Measurements from ENCODE around the gene SLC46A2. TPM values are rescaled to one million over a fixed set of nuclear protein-coding genes. Genes with fewer than 3 reads are reported as not detected.

SLC46A2 gene
- total RNA-seq, 5 donors from 2014 or later (not counting 1 experiment from before 2014, with no cell fraction given): not detected

- no peak overlapping the region for H3K27ac ChIP-seq (ENCODE audit: low read length)
- no peak overlapping the region for H3K27ac Mint-ChIP-seq
- H3K4me3 Mint-ChIP-seq: no peak overlapping the region
- no peaks in the 10 kb centered on the region for H3K4me1 ChIP-seq (ENCODE audit: control insufficient read depth in 1 of 2, extremely low read depth in 1 of 2, insufficient read depth in 2 of 2, low read length in 2 of 2)
- no peaks in the 10 kb centered on the region for H3K36me3 Mint-ChIP-seq
- H3K4me3 ChIP-seq (ENCODE audit: control insufficient read depth in 1 of 2, extremely low read depth in 1 of 2, low read length in 1 of 2): no peak overlapping the region
- CTCF ChIA-PET: no interaction called here
- no peaks in the 10 kb centered on the region for H3K9me3 ChIP-seq
- no peaks in the 10 kb centered on the region for H3K36me3 ChIP-seq (ENCODE audit: control insufficient read depth in 2 of 2, extremely low read depth in 1 of 2, insufficient read depth in 1 of 2, low read length in 1 of 2)
- H3K4me1 Mint-ChIP-seq: no peaks in the 10 kb centered on the region
- H3K27me3 ChIP-seq (replicated peaks in 1 of 2; ENCODE audit: control insufficient read depth in 2 of 2, extremely low read depth in 1 of 2, insufficient read depth in 2 of 2, low read length in 1 of 2): peaks cover 0 to 34% of the 10 kb centered on the region in 2 experiments
- no peaks in the 10 kb centered on the region for H3K9me3 Mint-ChIP-seq
- peaks cover 38 to 57% of the 10 kb centered on the region in 2 donors for H3K27me3 Mint-ChIP-seq
- DNase-seq: no peak
- ATAC-seq (replicated peaks in 1 of 4): no peak
- POLR2A ChIA-PET: no interaction called here
- 100% methylated on average over 1 of the region's 3 CpGs for WGBS (ENCODE audit: insufficient coverage)
Observed at GRCh38 chr9:112891521-112891920, 845 bp upstream of the SLC46A2 start.

DNA sequence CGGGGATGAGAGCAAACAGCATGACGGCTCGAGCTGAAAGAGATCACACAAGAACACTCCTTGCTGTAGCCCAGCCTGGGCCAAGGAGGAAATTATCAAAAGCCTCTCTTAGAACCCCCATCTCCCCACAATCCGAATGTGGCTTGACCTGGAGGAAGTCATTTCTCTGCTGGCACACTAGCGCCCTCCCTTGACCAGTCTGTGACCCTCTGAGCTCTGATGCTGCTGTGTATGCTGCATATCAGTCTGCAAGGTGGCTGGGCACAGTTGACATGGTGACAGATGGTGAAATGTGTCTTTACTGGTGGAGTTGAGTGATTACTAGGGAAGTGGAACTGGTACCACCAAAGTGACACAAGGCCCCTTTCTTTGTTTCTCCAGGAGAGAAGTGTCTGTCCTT is 3.3 kb downstream of the SLC46A2 start:
- CTCF ChIA-PET: interaction anchor here in 1 of 2 donors (0.8 kb wide), 1 partner anchor 1261 kb away, joined by 3 read pairs; no protein-coding TSS in a partner anchor
- Histone ChIP-seq H3K4me3 (ENCODE audit: control insufficient read depth in 1 of 2, extremely low read depth in 1 of 2, low read length in 1 of 2) (no peak overlapping the region), H3K27ac (ENCODE audit: low read length) (no peak overlapping the region), H3K36me3 (ENCODE audit: control insufficient read depth in 2 of 2, extremely low read depth in 1 of 2, insufficient read depth in 1 of 2, low read length in 1 of 2) (no peaks in the 10 kb centered on the region), H3K27me3 (replicated peaks in 1 of 2; ENCODE audit: control insufficient read depth in 2 of 2, extremely low read depth in 1 of 2, insufficient read depth in 2 of 2, low read length in 1 of 2) (peaks cover 0 to 34% of the 10 kb centered on the region in 2 experiments), H3K9me3 (no peaks in the 10 kb centered on the region), H3K4me1 (ENCODE audit: control insufficient read depth in 1 of 2, extremely low read depth in 1 of 2, insufficient read depth in 2 of 2, low read length in 2 of 2) (no peaks in the 10 kb centered on the region)
- DNase-seq (peak in 1 of 35 experiments; percentile 11), ATAC-seq (replicated peaks in 1 of 4) (no peak)
- POLR2A ChIA-PET: no interaction called here
- no peak overlapping the region for H3K4me3 Mint-ChIP-seq
- no peaks in the 10 kb centered on the region for H3K4me1 Mint-ChIP-seq
- WGBS (ENCODE audit: insufficient coverage): 0% methylated on average over 2 of the region's 5 CpGs
- no peaks in the 10 kb centered on the region for H3K36me3 Mint-ChIP-seq
- no peak overlapping the region for H3K27ac Mint-ChIP-seq
- H3K9me3 Mint-ChIP-seq: no peaks in the 10 kb centered on the region
- H3K27me3 Mint-ChIP-seq: peaks cover 19 to 29% of the 10 kb centered on the region in 2 donors

- no peak overlapping the region for H3K27ac ChIP-seq (ENCODE audit: low read length)
- ChIA-PET CTCF (no interaction called here), POLR2A (no interaction called here)
- H3K4me3 ChIP-seq (ENCODE audit: control insufficient read depth in 1 of 2, extremely low read depth in 1 of 2, low read length in 1 of 2): no peak overlapping the region
- Mint-ChIP-seq H3K9me3 (no peaks in the 10 kb centered on the region), H3K27ac (no peak overlapping the region), H3K4me3 (no peak overlapping the region), H3K27me3 (peaks cover 10 to 19% of the 10 kb centered on the region in 2 donors), H3K4me1 (no peaks in the 10 kb centered on the region), H3K36me3 (peaks cover 5% of the 10 kb centered on the region)
- peaks cover 0 to 24% of the 10 kb centered on the region in 2 experiments for H3K27me3 ChIP-seq (replicated peaks in 1 of 2; ENCODE audit: control insufficient read depth in 2 of 2, extremely low read depth in 1 of 2, insufficient read depth in 2 of 2, low read length in 1 of 2)
- H3K9me3 ChIP-seq: no peaks in the 10 kb centered on the region
- DNase-seq (no peak), ATAC-seq (replicated peaks in 1 of 4) (no peak)
- 86% methylated on average over 4 of the region's 4 CpGs for WGBS (ENCODE audit: insufficient coverage)
- no peaks in the 10 kb centered on the region for H3K4me1 ChIP-seq (ENCODE audit: control insufficient read depth in 1 of 2, extremely low read depth in 1 of 2, insufficient read depth in 2 of 2, low read length in 2 of 2)
- H3K36me3 ChIP-seq (ENCODE audit: control insufficient read depth in 2 of 2, extremely low read depth in 1 of 2, insufficient read depth in 1 of 2, low read length in 1 of 2): no peaks in the 10 kb centered on the region
Observed at GRCh38 chr9:112886351-112886750, 4.3 kb downstream of the SLC46A2 start.

DNA sequence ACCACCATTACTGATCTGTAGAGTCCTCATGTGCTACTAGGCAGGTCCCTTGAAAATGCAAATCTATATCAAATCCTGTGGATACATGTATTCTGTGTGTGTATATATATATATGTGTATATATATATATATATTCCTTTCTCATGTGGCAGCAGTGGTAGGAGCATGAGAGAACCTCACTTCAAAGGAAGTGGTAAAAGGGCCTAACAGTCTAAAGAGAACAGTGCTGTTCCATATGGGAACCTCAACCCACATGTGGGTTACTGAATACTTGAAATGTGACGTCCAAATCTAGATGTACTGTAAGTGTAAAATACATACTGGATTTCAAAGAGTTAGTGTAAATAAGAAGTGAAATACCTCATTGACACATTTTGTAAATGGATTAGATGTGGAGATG is 5.4 kb downstream of the SLC46A2 start:
- Histone ChIP-seq H3K4me3 (ENCODE audit: control insufficient read depth in 1 of 2, extremely low read depth in 1 of 2, low read length in 1 of 2) (no peak overlapping the region), H3K27ac (ENCODE audit: low read length) (no peak overlapping the region), H3K4me1 (ENCODE audit: control insufficient read depth in 1 of 2, extremely low read depth in 1 of 2, insufficient read depth in 2 of 2, low read length in 2 of 2) (no peaks in the 10 kb centered on the region), H3K36me3 (ENCODE audit: control insufficient read depth in 2 of 2, extremely low read depth in 1 of 2, insufficient read depth in 1 of 2, low read length in 1 of 2) (no peaks in the 10 kb centered on the region), H3K9me3 (no peaks in the 10 kb centered on the region), H3K27me3 (replicated peaks in 1 of 2; ENCODE audit: control insufficient read depth in 2 of 2, extremely low read depth in 1 of 2, insufficient read depth in 2 of 2, low read length in 1 of 2) (peaks cover 0 to 14% of the 10 kb centered on the region in 2 experiments)
- POLR2A ChIA-PET: no interaction called here
- H3K9me3 Mint-ChIP-seq: no peaks in the 10 kb centered on the region
- no CpG with 5 or more reads among the region's 1 CpG for WGBS (ENCODE audit: insufficient coverage)
- DNase-seq (no peak), ATAC-seq (replicated peaks in 1 of 4) (no peak)
- no peaks in the 10 kb centered on the region for H3K4me1 Mint-ChIP-seq
- H3K27ac Mint-ChIP-seq: no peak overlapping the region
- H3K36me3 Mint-ChIP-seq: peaks cover 11% of the 10 kb centered on the region
- no peak overlapping the region for H3K4me3 Mint-ChIP-seq
- H3K27me3 Mint-ChIP-seq: peaks cover 10 to 11% of the 10 kb centered on the region in 2 donors
- CTCF ChIA-PET: no interaction called here

DNA sequence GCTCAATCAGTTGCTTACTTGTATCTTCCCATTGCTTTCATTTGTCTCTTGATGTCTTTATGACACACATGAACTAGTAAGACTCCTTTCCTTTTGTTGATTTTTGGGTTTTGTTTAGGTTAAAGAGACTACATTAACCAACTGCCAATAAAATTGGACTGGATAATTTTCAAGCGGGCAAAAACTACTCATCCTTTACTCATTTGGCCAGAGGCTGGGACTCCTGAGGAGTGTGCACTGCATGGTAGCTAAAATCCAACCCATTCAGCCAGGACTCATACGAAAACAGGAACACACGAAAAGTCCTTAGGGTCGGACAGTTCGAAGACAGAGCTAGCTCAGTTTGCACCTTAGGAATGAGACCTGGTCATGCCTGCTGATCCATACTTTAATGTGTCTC is 6.0 kb downstream of the SLC46A2 start:
- Mint-ChIP-seq H3K4me3 (no peak overlapping the region), H3K27ac (no peak overlapping the region), H3K4me1 (no peaks in the 10 kb centered on the region), H3K27me3 (peaks cover 4 to 5% of the 10 kb centered on the region in 2 donors), H3K36me3 (peaks cover 13% of the 10 kb centered on the region), H3K9me3 (no peaks in the 10 kb centered on the region)
- H3K27ac ChIP-seq (ENCODE audit: low read length): no peak overlapping the region
- no peaks in the 10 kb centered on the region for H3K36me3 ChIP-seq (ENCODE audit: control insufficient read depth in 2 of 2, extremely low read depth in 1 of 2, insufficient read depth in 1 of 2, low read length in 1 of 2)
- no peaks in the 10 kb centered on the region for H3K4me1 ChIP-seq (ENCODE audit: control insufficient read depth in 1 of 2, extremely low read depth in 1 of 2, insufficient read depth in 2 of 2, low read length in 2 of 2)
- WGBS (ENCODE audit: insufficient coverage): 80% methylated on average over 1 of the region's 5 CpGs
- ChIA-PET CTCF (interaction anchor here in 1 of 2 donors (0.6 kb wide), 1 partner anchor 75 kb away, joined by 5 read pairs; no protein-coding TSS in a partner anchor), POLR2A (no interaction called here)
- peaks cover 0 to 8% of the 10 kb centered on the region in 2 experiments for H3K27me3 ChIP-seq (replicated peaks in 1 of 2; ENCODE audit: control insufficient read depth in 2 of 2, extremely low read depth in 1 of 2, insufficient read depth in 2 of 2, low read length in 1 of 2)
- H3K9me3 ChIP-seq: no peaks in the 10 kb centered on the region
- DNase-seq (no peak), ATAC-seq (replicated peaks in 1 of 4) (no peak)
- H3K4me3 ChIP-seq (ENCODE audit: control insufficient read depth in 1 of 2, extremely low read depth in 1 of 2, low read length in 1 of 2): no peak overlapping the region

GRCh38 chr9:112884101-112884500 is 6.6 kb downstream of the SLC46A2 start:
- H3K9me3 Mint-ChIP-seq: no peaks in the 10 kb centered on the region

DNA sequence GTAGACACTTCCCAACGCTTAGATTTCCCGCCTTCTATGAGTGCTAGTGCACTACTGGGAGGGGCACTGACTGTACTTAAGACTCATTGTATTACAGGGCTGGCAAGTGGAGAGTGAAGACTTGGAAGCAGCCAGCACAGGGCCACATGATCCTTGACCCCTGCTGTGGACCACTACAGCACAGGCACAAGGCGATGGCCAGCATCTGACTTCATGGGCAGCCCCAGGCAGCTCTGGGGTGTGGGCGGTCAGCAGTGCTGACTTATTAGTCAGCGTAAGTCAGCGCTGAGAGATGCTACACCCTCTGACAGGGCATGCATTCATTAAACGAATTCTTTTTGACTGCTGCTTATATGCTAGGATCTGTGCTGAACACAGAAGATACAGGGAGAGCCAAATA is 9.3 kb downstream of the SLC46A2 start:
- ATAC-seq (replicated peaks in 1 of 4) (no peak), DNase-seq (no peak)
- Histone ChIP-seq H3K9me3 (no peaks in the 10 kb centered on the region), H3K27ac (ENCODE audit: low read length) (no peak overlapping the region), H3K36me3 (ENCODE audit: control insufficient read depth in 2 of 2, extremely low read depth in 1 of 2, insufficient read depth in 1 of 2, low read length in 1 of 2) (no peaks in the 10 kb centered on the region), H3K4me1 (ENCODE audit: control insufficient read depth in 1 of 2, extremely low read depth in 1 of 2, insufficient read depth in 2 of 2, low read length in 2 of 2) (no peaks in the 10 kb centered on the region), H3K27me3 (replicated peaks in 1 of 2; ENCODE audit: control insufficient read depth in 2 of 2, extremely low read depth in 1 of 2, insufficient read depth in 2 of 2, low read length in 1 of 2) (no peaks in the 10 kb centered on the region), H3K4me3 (ENCODE audit: control insufficient read depth in 1 of 2, extremely low read depth in 1 of 2, low read length in 1 of 2) (no peak overlapping the region)
- ChIA-PET CTCF (no interaction called here), POLR2A (no interaction called here)
- 90% methylated on average over 4 of the region's 7 CpGs for WGBS (ENCODE audit: insufficient coverage)
- Mint-ChIP-seq H3K27ac (no peak overlapping the region), H3K27me3 (no peaks in the 10 kb centered on the region), H3K4me1 (no peaks in the 10 kb centered on the region), H3K4me3 (no peak overlapping the region), H3K36me3 (peaks cover 25% of the 10 kb centered on the region), H3K9me3 (no peaks in the 10 kb centered on the region)

More at GRCh38 chr9:112884101-112884500, 6.6 kb downstream of the SLC46A2 start:
- POLR2A ChIA-PET: no interaction called here
- H3K27ac Mint-ChIP-seq: no peak overlapping the region
- no peak overlapping the region for H3K4me3 ChIP-seq (ENCODE audit: control insufficient read depth in 1 of 2, extremely low read depth in 1 of 2, low read length in 1 of 2)
- peaks cover 0 to 2% of the 10 kb centered on the region in 2 experiments for H3K27me3 ChIP-seq (replicated peaks in 1 of 2; ENCODE audit: control insufficient read depth in 2 of 2, extremely low read depth in 1 of 2, insufficient read depth in 2 of 2, low read length in 1 of 2)
- H3K27me3 Mint-ChIP-seq: no peaks in the 10 kb centered on the region
- H3K27ac ChIP-seq (ENCODE audit: low read length): no peak overlapping the region
- no peaks in the 10 kb centered on the region for H3K9me3 ChIP-seq
- no peak overlapping the region for H3K4me3 Mint-ChIP-seq
- no peaks in the 10 kb centered on the region for H3K4me1 Mint-ChIP-seq
- CTCF ChIA-PET: interaction anchor here in 1 of 2 donors (0.6 kb wide), 1 partner anchor 74 kb away, joined by 5 read pairs; no protein-coding TSS in a partner anchor
- ATAC-seq (replicated peaks in 1 of 4): no peak
- no peak for DNase-seq
- H3K36me3 ChIP-seq (ENCODE audit: control insufficient read depth in 2 of 2, extremely low read depth in 1 of 2, insufficient read depth in 1 of 2, low read length in 1 of 2): no peaks in the 10 kb centered on the region
- H3K4me1 ChIP-seq (ENCODE audit: control insufficient read depth in 1 of 2, extremely low read depth in 1 of 2, insufficient read depth in 2 of 2, low read length in 2 of 2): no peaks in the 10 kb centered on the region
- WGBS (ENCODE audit: insufficient coverage): 38% methylated on average over 4 of the region's 6 CpGs
- H3K36me3 Mint-ChIP-seq: peaks cover 13% of the 10 kb centered on the region
